ENCODE measurements around the gene XAB2.

XAB2 gene

DNA sequence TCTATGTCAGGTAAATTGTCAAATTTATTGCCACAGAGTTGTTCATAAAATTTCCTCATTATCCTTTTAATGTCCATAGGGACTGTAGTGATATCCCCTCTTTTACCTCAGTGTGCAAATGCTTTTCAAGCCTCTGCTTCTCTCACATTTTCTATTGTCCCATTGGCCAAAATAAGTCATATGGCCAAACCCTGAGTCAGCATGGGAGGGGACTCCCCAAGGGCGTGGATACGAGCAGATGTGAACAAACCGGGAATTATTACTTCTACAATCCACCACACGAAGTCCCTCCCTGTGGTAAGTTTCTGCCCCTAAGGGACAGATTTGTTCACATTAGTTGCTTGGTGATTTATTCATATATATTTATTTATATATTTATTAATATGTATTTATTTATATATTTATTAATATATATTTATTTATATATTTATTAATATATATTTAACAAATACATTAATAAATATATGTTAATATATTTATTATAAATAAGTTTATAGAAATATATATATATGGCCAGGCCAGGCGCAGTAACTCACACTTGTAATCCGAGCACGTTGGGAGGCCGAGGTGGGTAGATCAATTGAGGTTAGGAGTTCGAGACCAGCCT is 53.8 kb downstream of the XAB2 start:
- DNase-seq = peak; percentile 25

DNA sequence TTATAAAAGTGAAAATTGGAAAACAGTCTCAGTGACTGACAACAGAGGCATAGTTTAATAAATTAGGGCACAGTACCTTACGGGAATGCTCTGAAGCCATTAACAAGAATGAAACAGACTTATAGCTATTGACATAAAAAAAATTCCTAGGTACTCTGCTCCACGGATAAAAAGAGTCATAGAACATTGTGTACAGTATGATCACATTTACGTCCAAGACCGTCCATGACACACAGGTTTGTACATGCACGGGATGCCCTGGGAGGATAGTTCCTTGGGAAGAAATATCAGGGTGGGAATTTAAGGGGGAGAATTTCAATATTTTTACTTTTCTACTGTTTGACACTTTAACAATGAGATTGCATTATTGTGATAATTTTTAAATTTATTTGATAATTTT is 58.6 kb downstream of the XAB2 start:
- DNase-seq = no peak
